Measurements from ENCODE around the gene STK32B.

GRCh38 chr4:5191831-5192230 lies 140.6 kb downstream of the STK32B start:
- TF ChIP-seq POLR2A (IDR thresholded peaks at IDR 0.05; ENCODE audit: low read length), result no peak
- TF ChIP-seq GATA1 (IDR thresholded peaks at IDR 0.05; ENCODE audit: low read depth, low read length), result no peak
